Choroid plexus epithelial cell (primary cell): ENCODE measurements around the gene RIN3.

Experiments used
- DNase-seq: peaks from one replicate; pipeline ENCODE4 v3.0.0-alpha.2; 2010; ENCODE audit warnings: low read depth
- H3K4me3 ChIP-seq: 2 replicates; pipeline ENCODE4 v1.5.1; 2011; ENCODE audit warnings: low read depth, mild to moderate bottlenecking, control low read depth, low read length, moderate library complexity
- TF ChIP-seq, protein P1 (sequence below): conservative IDR thresholded peaks from 2 replicates; pipeline ENCODE4 v1.5.1; 2011; ENCODE audit warnings: low read depth, mild to moderate bottlenecking, control low read depth, inconsistent platforms, low read length, moderate library complexity

Gene RIN3

DNA sequence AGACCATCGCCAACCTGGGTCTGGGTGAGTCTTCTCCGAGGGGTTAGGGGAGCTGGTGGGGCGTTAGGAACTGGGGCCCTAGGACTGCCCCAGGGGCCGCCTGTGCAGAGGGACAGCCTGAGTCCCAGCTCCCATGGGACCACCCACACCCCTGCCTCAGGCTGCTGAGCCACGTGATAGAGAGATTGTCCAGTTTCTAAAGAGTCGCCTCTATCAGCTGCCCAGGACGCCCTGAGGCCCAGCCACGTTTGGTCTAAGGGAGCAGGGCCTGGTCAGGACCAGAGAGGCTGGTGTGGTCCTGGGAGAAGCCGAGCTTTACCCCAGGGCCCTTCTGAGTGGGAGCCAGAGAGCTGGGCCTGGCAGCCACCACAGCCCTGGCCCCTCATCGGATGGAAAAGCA lies 127.7 kb downstream of the RIN3 start:
- TF ChIP-seq, protein P1, sequence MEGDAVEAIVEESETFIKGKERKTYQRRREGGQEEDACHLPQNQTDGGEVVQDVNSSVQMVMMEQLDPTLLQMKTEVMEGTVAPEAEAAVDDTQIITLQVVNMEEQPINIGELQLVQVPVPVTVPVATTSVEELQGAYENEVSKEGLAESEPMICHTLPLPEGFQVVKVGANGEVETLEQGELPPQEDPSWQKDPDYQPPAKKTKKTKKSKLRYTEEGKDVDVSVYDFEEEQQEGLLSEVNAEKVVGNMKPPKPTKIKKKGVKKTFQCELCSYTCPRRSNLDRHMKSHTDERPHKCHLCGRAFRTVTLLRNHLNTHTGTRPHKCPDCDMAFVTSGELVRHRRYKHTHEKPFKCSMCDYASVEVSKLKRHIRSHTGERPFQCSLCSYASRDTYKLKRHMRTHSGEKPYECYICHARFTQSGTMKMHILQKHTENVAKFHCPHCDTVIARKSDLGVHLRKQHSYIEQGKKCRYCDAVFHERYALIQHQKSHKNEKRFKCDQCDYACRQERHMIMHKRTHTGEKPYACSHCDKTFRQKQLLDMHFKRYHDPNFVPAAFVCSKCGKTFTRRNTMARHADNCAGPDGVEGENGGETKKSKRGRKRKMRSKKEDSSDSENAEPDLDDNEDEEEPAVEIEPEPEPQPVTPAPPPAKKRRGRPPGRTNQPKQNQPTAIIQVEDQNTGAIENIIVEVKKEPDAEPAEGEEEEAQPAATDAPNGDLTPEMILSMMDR = no peak
- DNase-seq = no peak
- no peak overlapping the region for H3K4me3 ChIP-seq

DNA sequence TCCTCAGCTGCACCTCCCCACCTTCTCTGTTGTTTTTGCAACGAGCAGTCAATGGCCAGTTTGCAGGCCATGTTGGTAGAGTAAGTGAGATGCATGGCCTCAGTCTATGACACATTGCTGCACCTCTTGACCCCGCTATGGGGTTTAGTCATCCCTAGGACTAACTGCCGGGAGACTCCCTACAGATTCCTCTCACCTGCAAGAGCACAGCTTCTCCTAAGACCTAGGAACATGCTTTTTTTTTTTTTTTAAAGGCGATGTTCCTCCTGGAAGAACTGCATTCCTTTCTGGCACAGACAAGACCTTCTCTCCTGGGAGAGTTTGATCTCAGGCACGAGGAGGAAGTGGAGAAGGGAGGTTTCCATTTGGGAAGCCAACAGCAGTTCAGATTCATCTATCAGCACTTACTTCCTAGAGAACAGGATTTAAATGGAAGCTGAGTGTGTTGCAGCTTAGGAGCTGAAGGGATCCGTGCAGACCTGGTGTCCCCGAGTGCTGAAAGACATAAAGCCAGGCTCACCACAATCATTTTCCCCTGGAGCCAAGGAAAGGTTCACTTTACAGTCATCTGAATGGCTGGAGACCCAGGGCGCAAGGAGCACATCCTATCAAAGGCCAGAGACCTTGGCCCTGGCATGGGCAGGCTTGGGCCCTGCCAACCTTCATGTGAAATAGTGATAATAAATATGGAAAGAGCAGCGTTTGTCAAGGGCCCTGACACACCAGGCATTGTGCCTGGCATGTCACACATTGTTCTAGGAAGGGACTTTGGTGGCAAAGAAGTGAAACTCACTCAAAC lies 130.8 kb downstream of the RIN3 start:
- TF ChIP-seq, protein P1 = no peak
- DNase-seq = peak; percentile 45

DNA sequence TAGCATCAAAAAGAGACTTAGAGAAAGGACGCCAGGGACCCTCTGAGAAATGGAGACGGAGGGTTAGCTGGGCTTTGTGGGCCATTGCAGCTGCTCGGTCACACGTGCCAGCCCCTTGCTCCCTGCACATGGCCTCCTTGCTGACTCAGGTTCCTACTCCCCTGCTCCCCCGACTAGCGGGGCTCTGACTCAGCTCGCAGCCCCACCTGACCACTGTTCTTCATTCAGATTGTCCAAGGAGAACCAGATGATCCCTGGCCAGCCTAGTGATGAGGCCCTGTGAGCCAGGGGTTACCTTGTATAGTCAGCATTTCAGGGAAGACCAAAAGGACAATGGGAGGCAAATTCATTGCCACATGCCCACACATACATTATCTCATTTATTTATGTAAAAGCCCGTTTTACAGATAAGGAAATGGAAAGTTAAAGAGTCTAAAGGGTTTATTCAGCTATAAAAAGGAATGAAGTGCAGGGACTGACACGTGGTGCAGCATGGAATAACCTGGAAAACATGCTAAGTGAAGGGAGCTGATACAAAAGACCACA lies 131.5 kb downstream of the RIN3 start:
- H3K4me3 ChIP-seq = no peak overlapping the region
- DNase-seq = no peak
- TF ChIP-seq, protein P1 = no peak

More for the DNA sequence above, 130.8 kb downstream of the RIN3 start:
- no peak overlapping the region for H3K4me3 ChIP-seq

DNA sequence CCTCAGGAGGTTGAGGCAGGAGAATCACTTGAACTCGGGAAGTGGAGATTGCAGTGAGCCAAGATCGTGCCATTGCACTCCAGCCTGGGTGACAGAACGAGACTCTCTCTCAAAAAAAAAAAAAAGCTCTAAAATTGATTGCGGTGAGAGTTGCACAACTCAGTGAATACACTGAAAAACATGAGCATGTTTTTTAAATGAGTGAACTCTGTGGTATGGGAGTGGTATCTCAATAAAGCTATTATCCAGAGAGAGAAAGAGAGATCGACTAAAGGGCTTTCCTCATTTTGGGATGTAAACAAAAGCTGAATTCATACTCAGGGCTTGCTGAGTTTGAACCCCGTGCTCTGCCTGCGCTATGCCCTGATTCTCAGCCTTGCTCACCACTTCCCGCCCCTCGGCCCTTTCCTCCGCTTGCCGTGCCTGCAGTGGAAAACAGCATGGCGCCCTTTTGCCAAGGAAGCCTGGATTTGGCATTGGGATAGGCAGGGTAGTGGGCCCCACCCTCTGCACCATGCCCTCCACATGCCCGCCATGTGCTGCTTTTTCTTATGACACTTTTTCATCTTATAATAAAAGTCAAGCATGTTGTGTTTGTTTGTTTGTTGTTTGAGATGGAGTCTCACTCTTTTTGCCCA lies 132.4 kb downstream of the RIN3 start:
- TF ChIP-seq, protein P1 = no peak
- no peak overlapping the region for H3K4me3 ChIP-seq
- DNase-seq = peak; percentile 80

DNA sequence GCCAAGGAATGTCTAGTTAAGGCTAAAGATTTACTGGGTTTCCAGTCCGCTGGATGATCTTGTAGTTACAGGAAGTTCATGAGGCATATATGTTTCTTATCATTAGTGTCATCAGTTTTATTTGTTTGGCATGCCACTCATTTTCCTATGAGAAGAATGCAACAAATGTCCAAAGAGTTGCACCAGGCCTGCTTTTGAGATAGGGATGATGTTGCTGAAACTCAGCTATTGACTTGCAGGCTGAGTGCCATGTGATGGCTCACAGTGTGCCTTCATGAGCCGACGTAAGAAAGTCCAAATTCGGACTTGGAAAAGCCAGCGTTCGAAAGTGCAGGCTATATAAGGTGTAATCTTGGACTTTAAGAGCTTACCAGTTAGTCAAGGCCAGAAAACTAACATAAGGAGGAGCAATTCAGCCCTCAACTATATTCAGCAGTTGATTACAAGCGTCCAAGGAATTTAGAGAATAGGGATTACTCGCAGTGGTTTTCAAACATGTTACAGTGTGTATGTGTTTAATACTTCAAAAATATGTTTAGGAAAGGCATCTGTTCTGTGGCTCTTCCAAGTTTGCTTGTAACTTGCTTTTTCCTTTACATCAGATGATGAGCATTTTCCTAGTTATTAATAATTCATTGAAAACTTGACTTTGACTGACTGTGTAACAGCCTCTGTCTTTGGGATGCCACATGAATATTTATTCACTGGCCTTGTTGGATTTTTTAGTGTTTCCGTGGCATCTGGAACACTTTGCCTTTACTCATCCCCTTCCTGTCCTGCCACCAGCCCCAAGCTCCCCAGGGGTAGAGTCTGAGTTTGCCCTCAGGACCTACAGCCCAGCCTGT lies 133.6 kb downstream of the RIN3 start:
- no peak overlapping the region for H3K4me3 ChIP-seq
- DNase-seq = peak; percentile 76
- TF ChIP-seq, protein P1 = no peak

DNA sequence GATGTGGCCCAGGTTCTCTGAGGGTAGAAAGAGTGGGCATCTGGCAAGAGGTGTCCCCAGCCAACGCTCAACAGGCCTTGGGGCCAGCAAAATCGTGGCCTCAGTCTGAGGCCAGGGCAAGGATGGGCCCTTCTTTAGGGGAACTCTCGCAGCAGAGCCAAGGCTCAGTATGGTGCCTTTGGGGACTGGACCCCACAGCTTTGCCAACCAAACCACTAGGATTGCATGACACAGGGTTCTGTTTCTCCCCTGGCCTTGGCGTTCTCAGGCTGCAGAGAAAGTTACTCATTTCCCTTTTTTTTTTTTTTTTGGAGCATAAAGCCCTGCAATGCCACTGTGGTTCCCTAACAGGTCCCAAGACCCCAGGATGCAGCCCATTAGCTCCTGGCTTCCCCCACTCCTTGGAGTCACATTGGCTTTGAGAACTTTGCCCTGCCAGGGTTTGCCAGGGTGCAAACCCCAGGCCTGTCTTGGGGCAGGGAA lies 134.3 kb downstream of the RIN3 start:
- H3K4me3 ChIP-seq = no peak overlapping the region
- no peak for DNase-seq
- TF ChIP-seq, protein P1 = no peak
